OCI-LY7 (cell line): ENCODE results near the gene OR11A1. TPM values are rescaled to one million over a fixed set of nuclear protein-coding genes. Genes with fewer than 3 reads are reported as not detected.

Experiments used
- BruUV-seq: library from RNA; stranded (reverse); fragments of 400-500 nt; replicated peaks from 2 replicates; lab custom pipeline; 2021; lab: Mats Ljungman, UMichigan
- CTCF ChIA-PET: fragments of 300-600 bp; sonication (Branson Sonifier 250); formaldehyde crosslinking; loops from one replicate; lab custom pipeline; 2022; ENCODE audit warnings: antibody characterized with exemption; ENCODE audit not compliant: unreplicated experiment; lab: Charles Lee
- POLR2A ChIA-PET: fragments of 300-600 bp; sonication (Branson Sonifier 250); formaldehyde crosslinking; loops from one replicate; lab custom pipeline; 2022; ENCODE audit warnings: antibody characterized with exemption; lab: Charles Lee
- DNase-seq: peaks from one replicate; pipeline ENCODE4 v3.0.0-alpha.2; 2015; ENCODE audit warnings: low spot score
- H2AFZ ChIP-seq: fragments of 200-600 bp; sonication (generic), shearing (Covaris generic); 2 replicates; pipeline ENCODE4 v1.6.1; 2014; ENCODE audit warnings: mild to moderate bottlenecking, antibody characterized with exemption, low read length, moderate library complexity
- H3K27ac ChIP-seq: fragments of 200-600 bp; sonication (generic); 2 replicates; pipeline ENCODE4 v1.5.1; 2014; ENCODE audit warnings: mixed run types, low read depth, mild to moderate bottlenecking, moderate library complexity, low read length, inconsistent platforms; ENCODE audit not compliant: poor library complexity, severe bottlenecking
- H3K36me3 ChIP-seq: fragments of 200-600 bp; sonication (generic); 2 replicates; pipeline ENCODE4 v1.6.1; 2014; ENCODE audit warnings: mild to moderate bottlenecking, antibody characterized with exemption, low read length, moderate library complexity, mixed read lengths; ENCODE audit not compliant: insufficient read depth
- H3K4me1 ChIP-seq: fragments of 200-600 bp; sonication (generic); 2 replicates; pipeline ENCODE4 v1.5.1; 2014; ENCODE audit warnings: mild to moderate bottlenecking, low read length; ENCODE audit not compliant: insufficient read depth, poor library complexity, severe bottlenecking
- H3K4me2 ChIP-seq: fragments of 200-600 bp; sonication (generic); 2 replicates; pipeline ENCODE4 v1.6.1; 2014; ENCODE audit warnings: mild to moderate bottlenecking, low read length
- H3K4me3 ChIP-seq: fragments of 200-600 bp; sonication (generic); 2 replicates; pipeline ENCODE4 v1.5.1; 2014; ENCODE audit warnings: mild to moderate bottlenecking, low read depth, low read length; ENCODE audit not compliant: poor library complexity, severe bottlenecking
- H3K79me2 ChIP-seq: fragments of 200-600 bp; sonication (generic); 2 replicates; pipeline ENCODE4 v1.6.1; 2016; ENCODE audit warnings: low read depth, mild to moderate bottlenecking, low read length, moderate library complexity, mixed read lengths; ENCODE audit not compliant: insufficient read depth
- H3K9me2 ChIP-seq: fragments of 200-600 bp; sonication (generic); 2 replicates; pipeline ENCODE4 v1.6.1; 2016; ENCODE audit warnings: mild to moderate bottlenecking, low read length, mixed read lengths; ENCODE audit not compliant: insufficient read depth
- H3K9me3 ChIP-seq: fragments of 200-600 bp; sonication (generic); 2 replicates; pipeline ENCODE4 v1.6.1; 2014; ENCODE audit warnings: mild to moderate bottlenecking, mixed run types, low read length, mixed read lengths
- H4K20me1 ChIP-seq: fragments of 200-600 bp; sonication (generic); 2 replicates; pipeline ENCODE4 v1.6.1; 2014; ENCODE audit warnings: mild to moderate bottlenecking, antibody characterized with exemption, low read length, moderate library complexity, mixed read lengths; ENCODE audit not compliant: insufficient read depth
- EZH2phosphoT487 ChIP-seq: fragments of 200-600 bp; sonication (generic); IDR thresholded peaks from 2 replicates; pipeline ENCODE4 v1.6.1; 2018; ENCODE audit warnings: low read depth, borderline replicate concordance, mild to moderate bottlenecking, mixed run types, antibody characterized with exemption, low read length, moderate library complexity, mixed read lengths
- intact Hi-C: fragments of 100-400 bp; cut with micrococcal nuclease; formaldehyde crosslinking; loops from one replicate; pipeline ENCODE4 v1.10.0; 2022; ENCODE audit not compliant: unreplicated experiment
- total RNA-seq, 2 experiments: library from RNA; depleted of rRNA in 1 of 2; stranded (reverse); fragments of >200 nt in 1 of 2; shearing (Covaris generic) in 1 of 2; gene quantifications; 2 replicates each; pipeline ENCODE4 v1.2.3, GENCODE V29; 2014 to 2022
- TF ChIP-seq, protein P1 (sequence below): fragments of 200-600 bp; sonication (generic); conservative IDR thresholded peaks from 2 replicates; pipeline ENCODE4 v1.5.1; 2014; ENCODE audit warnings: mild to moderate bottlenecking, antibody characterized with exemption, low read length, moderate library complexity, mixed read lengths

Gene OR11A1
- total RNA-seq, 2 experiments from 2014 or later = not detected

DNA sequence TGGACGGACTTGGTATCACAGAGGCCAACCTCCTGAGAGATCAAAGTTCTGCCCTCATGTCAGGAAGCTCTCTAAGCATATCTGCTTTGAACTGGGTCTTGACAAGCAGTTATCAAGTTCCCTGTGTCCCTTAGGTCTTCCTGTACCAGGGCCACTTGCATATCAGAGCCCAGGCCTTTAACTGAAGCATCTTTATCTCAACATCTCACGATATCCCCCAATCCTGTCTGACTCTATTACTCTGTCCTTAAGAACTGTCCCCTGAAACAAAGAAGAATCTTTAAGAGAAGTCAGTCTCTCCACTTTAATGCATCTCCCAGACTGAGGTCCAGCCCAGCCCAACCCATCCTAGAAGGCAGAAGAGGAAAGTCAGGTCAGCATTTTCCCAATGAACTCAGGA lies 22.7 kb upstream of the OR11A1 start:
- H3K4me2 ChIP-seq = no peak overlapping the region
- no peak overlapping the region for H2AFZ ChIP-seq
- H3K79me2 ChIP-seq = no peaks in the 10 kb centered on the region
- BruUV-seq = no TSS peak
- ChIA-PET CTCF (no interaction called here), POLR2A (no interaction called here)
- no peaks in the 10 kb centered on the region for H3K9me3 ChIP-seq
- no peaks in the 10 kb centered on the region for H3K4me1 ChIP-seq
- no peak overlapping the region for H3K27ac ChIP-seq
- no peaks in the 10 kb centered on the region for H4K20me1 ChIP-seq
- H3K4me3 ChIP-seq = no peak overlapping the region
- intact Hi-C loops = no loop called here
- no peak for DNase-seq
- no peak for TF ChIP-seq EZH2phosphoT487
- TF ChIP-seq, protein P1, sequence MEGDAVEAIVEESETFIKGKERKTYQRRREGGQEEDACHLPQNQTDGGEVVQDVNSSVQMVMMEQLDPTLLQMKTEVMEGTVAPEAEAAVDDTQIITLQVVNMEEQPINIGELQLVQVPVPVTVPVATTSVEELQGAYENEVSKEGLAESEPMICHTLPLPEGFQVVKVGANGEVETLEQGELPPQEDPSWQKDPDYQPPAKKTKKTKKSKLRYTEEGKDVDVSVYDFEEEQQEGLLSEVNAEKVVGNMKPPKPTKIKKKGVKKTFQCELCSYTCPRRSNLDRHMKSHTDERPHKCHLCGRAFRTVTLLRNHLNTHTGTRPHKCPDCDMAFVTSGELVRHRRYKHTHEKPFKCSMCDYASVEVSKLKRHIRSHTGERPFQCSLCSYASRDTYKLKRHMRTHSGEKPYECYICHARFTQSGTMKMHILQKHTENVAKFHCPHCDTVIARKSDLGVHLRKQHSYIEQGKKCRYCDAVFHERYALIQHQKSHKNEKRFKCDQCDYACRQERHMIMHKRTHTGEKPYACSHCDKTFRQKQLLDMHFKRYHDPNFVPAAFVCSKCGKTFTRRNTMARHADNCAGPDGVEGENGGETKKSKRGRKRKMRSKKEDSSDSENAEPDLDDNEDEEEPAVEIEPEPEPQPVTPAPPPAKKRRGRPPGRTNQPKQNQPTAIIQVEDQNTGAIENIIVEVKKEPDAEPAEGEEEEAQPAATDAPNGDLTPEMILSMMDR = no peak
- no peaks in the 10 kb centered on the region for H3K36me3 ChIP-seq
- no peaks in the 10 kb centered on the region for H3K9me2 ChIP-seq

DNA sequence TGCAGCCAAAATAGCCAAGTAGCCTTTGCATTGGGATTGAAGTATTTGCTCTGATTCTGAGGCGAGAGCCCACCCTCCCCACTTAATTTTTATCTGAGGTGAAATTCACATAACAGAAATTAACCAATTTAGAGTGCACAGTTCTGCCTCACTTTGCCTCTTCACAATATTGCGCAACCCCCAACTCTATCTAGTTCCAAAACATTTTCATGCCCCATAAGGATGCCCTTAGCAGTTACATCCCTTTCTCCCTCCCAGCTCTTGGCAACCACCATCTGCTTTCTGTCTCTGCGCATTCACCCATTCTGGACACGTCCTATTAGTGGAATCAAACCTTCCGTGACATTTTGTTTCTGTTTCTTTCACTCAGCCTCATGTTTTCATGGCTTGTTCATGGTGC lies 21.9 kb upstream of the OR11A1 start:
- Histone ChIP-seq H2AFZ (no peak overlapping the region), H3K36me3 (no peaks in the 10 kb centered on the region), H3K9me3 (no peaks in the 10 kb centered on the region), H3K4me2 (no peak overlapping the region), H3K4me1 (no peaks in the 10 kb centered on the region), H3K79me2 (no peaks in the 10 kb centered on the region), H3K4me3 (no peak overlapping the region), H4K20me1 (no peaks in the 10 kb centered on the region), H3K9me2 (no peaks in the 10 kb centered on the region), H3K27ac (no peak overlapping the region)
- intact Hi-C loops = no loop called here
- no peak for DNase-seq
- POLR2A ChIA-PET = no interaction called here
- TF ChIP-seq, protein P1 = no peak
- no peak for TF ChIP-seq EZH2phosphoT487
- BruUV-seq = no TSS peak
- CTCF ChIA-PET = no interaction called here

DNA sequence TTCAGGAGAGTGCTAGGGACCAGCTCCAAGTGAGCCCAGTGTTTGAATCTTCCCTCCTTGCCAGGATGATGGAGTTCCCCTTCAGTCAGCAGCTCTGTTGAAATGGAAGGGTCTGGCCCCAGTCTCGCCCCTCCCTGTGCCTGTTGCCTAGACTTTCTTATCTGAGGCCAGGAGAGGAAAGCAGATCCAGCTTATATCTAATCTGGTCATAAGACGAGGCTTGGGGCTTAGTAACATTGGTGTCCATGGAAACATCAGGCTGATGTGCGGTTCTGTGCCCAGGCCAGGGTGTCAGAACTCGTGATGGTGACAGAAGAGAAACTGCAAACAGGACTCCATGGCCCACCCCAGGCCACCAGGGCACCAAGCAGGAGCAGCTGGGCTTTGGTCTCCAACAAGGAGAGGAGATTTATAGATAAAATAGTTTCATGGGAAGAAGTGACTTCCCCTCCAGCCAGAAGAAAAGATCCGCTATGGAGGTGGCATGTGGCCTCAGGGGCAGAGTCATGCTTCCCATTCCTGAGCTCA lies 21.1 kb upstream of the OR11A1 start:
- H4K20me1 ChIP-seq = no peaks in the 10 kb centered on the region
- no peaks in the 10 kb centered on the region for H3K36me3 ChIP-seq
- no peak overlapping the region for H3K27ac ChIP-seq
- ChIA-PET POLR2A (no interaction called here), CTCF (no interaction called here)
- TF ChIP-seq, protein P1 = no peak
- no peak for TF ChIP-seq EZH2phosphoT487
- no peak overlapping the region for H3K4me3 ChIP-seq
- H2AFZ ChIP-seq = no peak overlapping the region
- no peaks in the 10 kb centered on the region for H3K9me3 ChIP-seq
- no peaks in the 10 kb centered on the region for H3K9me2 ChIP-seq
- intact Hi-C loops = no loop called here
- BruUV-seq = no TSS peak
- H3K4me1 ChIP-seq = no peaks in the 10 kb centered on the region
- no peak overlapping the region for H3K4me2 ChIP-seq
- DNase-seq = no peak
- no peaks in the 10 kb centered on the region for H3K79me2 ChIP-seq
